ENCODE data around the gene SCFD2. TPM values are rescaled to one million over a fixed set of nuclear protein-coding genes. Genes with fewer than 3 reads are reported as not detected.

Gene SCFD2
- total RNA-seq, 1 experiment from 2014 or later: 8.1 TPM

DNA sequence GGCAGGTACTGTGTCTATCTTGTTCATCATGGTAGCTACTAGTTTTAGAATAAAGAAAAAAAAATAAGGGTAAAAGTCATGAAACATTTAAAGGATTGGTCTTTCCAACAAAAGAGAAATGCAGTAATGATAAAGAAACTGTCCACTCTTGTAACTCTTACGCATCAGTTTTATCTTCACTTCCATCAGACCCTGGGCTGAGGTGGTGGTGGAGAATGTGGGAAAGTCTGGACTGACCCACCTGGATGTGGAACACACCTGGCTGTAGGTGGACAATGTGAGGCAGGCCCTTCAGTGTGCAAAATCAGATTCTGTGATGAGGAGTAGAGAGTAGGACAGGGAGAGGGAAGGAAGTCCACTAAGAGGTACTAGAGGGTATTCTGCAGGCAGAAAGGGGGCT lies 375.2 kb downstream of the SCFD2 start:
- DNase-seq: no peak
- Histone ChIP-seq H4K20me1 (ENCODE audit: insufficient read depth) (no peaks in the 10 kb centered on the region), H3K4me1 (replicated peaks; ENCODE audit: insufficient read depth) (no peaks in the 10 kb centered on the region), H3K27me3 (ENCODE audit: insufficient read depth, low read depth) (no peaks in the 10 kb centered on the region), H3K79me2 (ENCODE audit: low read depth) (no peaks in the 10 kb centered on the region), H3K36me3 (ENCODE audit: low read depth) (no peaks in the 10 kb centered on the region), H2AFZ (no peak overlapping the region), H3K9me2 (ENCODE audit: insufficient read depth) (no peaks in the 10 kb centered on the region), H3K27ac (no peak overlapping the region), H3F3A (ENCODE audit: insufficient read depth, low read depth) (no peaks in the 10 kb centered on the region), H3K9me3 (ENCODE audit: insufficient read depth, low read depth) (no peaks in the 10 kb centered on the region), H3K4me2 (no peak overlapping the region), H3K4me3 (no peak overlapping the region)
- intact Hi-C loops (cut with micrococcal nuclease; ENCODE audit: unreplicated experiment): no loop called here
- TF ChIP-seq, protein P1, sequence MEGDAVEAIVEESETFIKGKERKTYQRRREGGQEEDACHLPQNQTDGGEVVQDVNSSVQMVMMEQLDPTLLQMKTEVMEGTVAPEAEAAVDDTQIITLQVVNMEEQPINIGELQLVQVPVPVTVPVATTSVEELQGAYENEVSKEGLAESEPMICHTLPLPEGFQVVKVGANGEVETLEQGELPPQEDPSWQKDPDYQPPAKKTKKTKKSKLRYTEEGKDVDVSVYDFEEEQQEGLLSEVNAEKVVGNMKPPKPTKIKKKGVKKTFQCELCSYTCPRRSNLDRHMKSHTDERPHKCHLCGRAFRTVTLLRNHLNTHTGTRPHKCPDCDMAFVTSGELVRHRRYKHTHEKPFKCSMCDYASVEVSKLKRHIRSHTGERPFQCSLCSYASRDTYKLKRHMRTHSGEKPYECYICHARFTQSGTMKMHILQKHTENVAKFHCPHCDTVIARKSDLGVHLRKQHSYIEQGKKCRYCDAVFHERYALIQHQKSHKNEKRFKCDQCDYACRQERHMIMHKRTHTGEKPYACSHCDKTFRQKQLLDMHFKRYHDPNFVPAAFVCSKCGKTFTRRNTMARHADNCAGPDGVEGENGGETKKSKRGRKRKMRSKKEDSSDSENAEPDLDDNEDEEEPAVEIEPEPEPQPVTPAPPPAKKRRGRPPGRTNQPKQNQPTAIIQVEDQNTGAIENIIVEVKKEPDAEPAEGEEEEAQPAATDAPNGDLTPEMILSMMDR (conservative IDR thresholded peaks at IDR 0.05): no peak
- TF ChIP-seq EZH2 (IDR thresholded peaks at IDR 0.05; ENCODE audit: low read depth): no peak
- ChIA-PET POLR2A (ENCODE audit: unreplicated experiment) (no interaction called here), CTCF (no interaction called here)
- no TSS peak for BruUV-seq (replicated peaks)

DNA sequence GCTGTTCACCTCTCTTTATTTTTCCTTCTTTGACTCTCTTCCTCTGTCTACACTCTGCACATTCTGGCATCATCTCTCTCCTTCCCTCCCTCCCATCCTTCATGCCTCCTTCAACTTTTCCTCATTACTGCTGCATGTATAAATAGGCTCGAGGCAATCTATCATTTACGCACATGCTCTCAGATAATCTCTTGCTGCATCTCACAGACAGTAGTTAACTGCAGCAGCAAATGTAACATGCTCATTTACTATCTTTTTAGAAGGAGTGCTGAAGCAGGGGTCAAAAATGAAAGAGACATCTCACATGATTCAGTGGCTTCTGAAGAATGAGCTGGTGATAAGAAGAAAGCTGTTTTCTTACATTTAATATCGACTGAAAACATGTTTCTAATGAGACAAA lies 376.0 kb downstream of the SCFD2 start:
- POLR2A ChIA-PET (ENCODE audit: unreplicated experiment): no interaction called here
- intact Hi-C loops (cut with micrococcal nuclease; ENCODE audit: unreplicated experiment): loop anchor here (10.0 kb wide), 1 partner anchor 1245 kb away; no protein-coding TSS in a partner anchor
- 0 out of 2 replicates have a peak, but pooled peaks cover 2% of the 10 kb centered on the region for H3K4me1 ChIP-seq (replicated peaks; ENCODE audit: insufficient read depth)
- CTCF ChIA-PET: no interaction called here
- no peaks in the 10 kb centered on the region for H3K79me2 ChIP-seq (ENCODE audit: low read depth)
- DNase-seq: no peak
- no peak overlapping the region for H2AFZ ChIP-seq
- H3K4me3 ChIP-seq: no peak overlapping the region
- H3K27ac ChIP-seq: no peak overlapping the region
- no peaks in the 10 kb centered on the region for H3F3A ChIP-seq (ENCODE audit: insufficient read depth, low read depth)
- H4K20me1 ChIP-seq (ENCODE audit: insufficient read depth): no peaks in the 10 kb centered on the region
- no peaks in the 10 kb centered on the region for H3K27me3 ChIP-seq (ENCODE audit: insufficient read depth, low read depth)
- H3K9me2 ChIP-seq (ENCODE audit: insufficient read depth): no peaks in the 10 kb centered on the region
- no peaks in the 10 kb centered on the region for H3K36me3 ChIP-seq (ENCODE audit: low read depth)
- TF ChIP-seq, protein P1 (conservative IDR thresholded peaks at IDR 0.05): no peak
- TF ChIP-seq EZH2 (IDR thresholded peaks at IDR 0.05; ENCODE audit: low read depth): no peak
- H3K9me3 ChIP-seq (ENCODE audit: insufficient read depth, low read depth): no peaks in the 10 kb centered on the region
- no peak overlapping the region for H3K4me2 ChIP-seq
- BruUV-seq (replicated peaks): no TSS peak

DNA sequence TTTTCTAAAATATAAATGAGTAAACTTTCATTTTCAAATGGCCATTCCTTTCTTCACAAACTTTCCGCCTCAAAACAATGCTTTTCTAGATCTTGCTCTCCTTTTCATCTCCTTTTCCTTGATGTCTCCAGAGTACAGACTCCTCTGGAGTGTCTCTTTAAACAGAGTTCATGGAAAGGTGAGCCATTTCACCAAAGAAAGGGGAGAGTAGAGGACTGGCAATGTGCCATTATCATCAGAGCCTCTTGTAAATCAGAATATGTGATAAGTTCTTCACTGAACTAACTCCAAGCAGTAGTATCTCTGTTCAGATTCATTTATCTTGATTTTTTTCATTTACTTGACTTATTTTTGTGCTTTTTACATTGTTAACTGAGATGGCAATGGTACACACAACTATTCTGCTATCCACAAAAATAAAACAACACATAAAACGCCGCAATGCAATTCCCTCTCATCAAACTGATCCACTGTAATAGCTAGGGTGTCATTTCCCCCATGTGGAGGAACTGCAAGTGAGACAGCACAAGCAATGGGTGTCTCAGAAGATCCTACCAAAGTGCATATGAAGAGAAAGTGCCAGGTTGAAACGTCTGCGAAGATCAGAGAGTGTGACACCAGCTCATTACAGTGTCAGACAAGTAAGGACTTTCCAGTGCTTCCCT lies 378.3 kb downstream of the SCFD2 start:
- Histone ChIP-seq H3K4me1 (replicated peaks; ENCODE audit: insufficient read depth) (peaks cover 6% of the 10 kb centered on the region; the same call in 1 of the 2 replicates), H4K20me1 (ENCODE audit: insufficient read depth) (no peaks in the 10 kb centered on the region), H3K27ac (no peak overlapping the region), H3K9me2 (ENCODE audit: insufficient read depth) (no peaks in the 10 kb centered on the region), H3K27me3 (ENCODE audit: insufficient read depth, low read depth) (no peaks in the 10 kb centered on the region), H3K36me3 (ENCODE audit: low read depth) (no peaks in the 10 kb centered on the region), H3F3A (ENCODE audit: insufficient read depth, low read depth) (no peaks in the 10 kb centered on the region), H3K9me3 (ENCODE audit: insufficient read depth, low read depth) (no peaks in the 10 kb centered on the region), H3K4me3 (no peak overlapping the region), H2AFZ (no peak overlapping the region), H3K4me2 (no peak overlapping the region), H3K79me2 (ENCODE audit: low read depth) (no peaks in the 10 kb centered on the region)
- no TSS peak for BruUV-seq (replicated peaks)
- ChIA-PET POLR2A (ENCODE audit: unreplicated experiment) (no interaction called here), CTCF (no interaction called here)
- TF ChIP-seq, protein P1 (conservative IDR thresholded peaks at IDR 0.05): no peak
- no peak for TF ChIP-seq EZH2 (IDR thresholded peaks at IDR 0.05; ENCODE audit: low read depth)
- DNase-seq: no peak
- intact Hi-C loops (cut with micrococcal nuclease; ENCODE audit: unreplicated experiment): loop anchor here (10.0 kb wide), 1 partner anchor 1247 kb away; no protein-coding TSS in a partner anchor

Measured in PC-9 (cell line).